GM21423 (cell line): ENCODE measurements around the gene AOC3.
A peak's percentile ranks its signal among the peaks of the same experiment; 100 is the strongest.

ENCODE experiments used
- ATAC-seq: cut with Tn5 transposase; IDR thresholded peaks from one replicate; pipeline ENCODE4 v1.9.1; 2021; ENCODE audit warnings: mild to moderate bottlenecking, moderate library complexity; ENCODE audit not compliant: unreplicated experiment

AOC3 gene, protein sequence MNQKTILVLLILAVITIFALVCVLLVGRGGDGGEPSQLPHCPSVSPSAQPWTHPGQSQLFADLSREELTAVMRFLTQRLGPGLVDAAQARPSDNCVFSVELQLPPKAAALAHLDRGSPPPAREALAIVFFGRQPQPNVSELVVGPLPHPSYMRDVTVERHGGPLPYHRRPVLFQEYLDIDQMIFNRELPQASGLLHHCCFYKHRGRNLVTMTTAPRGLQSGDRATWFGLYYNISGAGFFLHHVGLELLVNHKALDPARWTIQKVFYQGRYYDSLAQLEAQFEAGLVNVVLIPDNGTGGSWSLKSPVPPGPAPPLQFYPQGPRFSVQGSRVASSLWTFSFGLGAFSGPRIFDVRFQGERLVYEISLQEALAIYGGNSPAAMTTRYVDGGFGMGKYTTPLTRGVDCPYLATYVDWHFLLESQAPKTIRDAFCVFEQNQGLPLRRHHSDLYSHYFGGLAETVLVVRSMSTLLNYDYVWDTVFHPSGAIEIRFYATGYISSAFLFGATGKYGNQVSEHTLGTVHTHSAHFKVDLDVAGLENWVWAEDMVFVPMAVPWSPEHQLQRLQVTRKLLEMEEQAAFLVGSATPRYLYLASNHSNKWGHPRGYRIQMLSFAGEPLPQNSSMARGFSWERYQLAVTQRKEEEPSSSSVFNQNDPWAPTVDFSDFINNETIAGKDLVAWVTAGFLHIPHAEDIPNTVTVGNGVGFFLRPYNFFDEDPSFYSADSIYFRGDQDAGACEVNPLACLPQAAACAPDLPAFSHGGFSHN

DNA sequence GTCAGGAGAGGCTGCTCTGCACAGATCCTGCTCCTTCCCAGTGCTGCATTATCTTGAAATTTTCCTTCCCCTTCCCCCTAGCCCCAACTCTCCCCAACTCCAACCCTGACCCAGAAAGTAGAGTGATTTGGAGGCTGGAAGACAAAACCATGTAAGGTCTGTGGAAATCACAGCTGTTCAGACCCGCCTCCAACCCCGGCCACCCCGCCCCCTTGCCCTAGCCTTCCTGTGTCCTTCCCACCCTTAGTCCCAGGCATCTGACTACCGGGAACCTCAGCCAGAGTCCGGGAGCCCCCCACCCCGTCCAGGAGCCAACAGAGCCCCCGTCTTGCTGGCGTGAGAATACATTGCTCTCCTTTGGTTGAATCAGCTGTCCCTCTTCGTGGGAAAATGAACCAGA lies at the start of gene AOC3:
Gene AOC3, plus strand, starts transcription at position 246 of the 400 bp plus-strand sequence. Its CDS starts 145 bp downstream, at position 391.
- no peak for ATAC-seq

DNA sequence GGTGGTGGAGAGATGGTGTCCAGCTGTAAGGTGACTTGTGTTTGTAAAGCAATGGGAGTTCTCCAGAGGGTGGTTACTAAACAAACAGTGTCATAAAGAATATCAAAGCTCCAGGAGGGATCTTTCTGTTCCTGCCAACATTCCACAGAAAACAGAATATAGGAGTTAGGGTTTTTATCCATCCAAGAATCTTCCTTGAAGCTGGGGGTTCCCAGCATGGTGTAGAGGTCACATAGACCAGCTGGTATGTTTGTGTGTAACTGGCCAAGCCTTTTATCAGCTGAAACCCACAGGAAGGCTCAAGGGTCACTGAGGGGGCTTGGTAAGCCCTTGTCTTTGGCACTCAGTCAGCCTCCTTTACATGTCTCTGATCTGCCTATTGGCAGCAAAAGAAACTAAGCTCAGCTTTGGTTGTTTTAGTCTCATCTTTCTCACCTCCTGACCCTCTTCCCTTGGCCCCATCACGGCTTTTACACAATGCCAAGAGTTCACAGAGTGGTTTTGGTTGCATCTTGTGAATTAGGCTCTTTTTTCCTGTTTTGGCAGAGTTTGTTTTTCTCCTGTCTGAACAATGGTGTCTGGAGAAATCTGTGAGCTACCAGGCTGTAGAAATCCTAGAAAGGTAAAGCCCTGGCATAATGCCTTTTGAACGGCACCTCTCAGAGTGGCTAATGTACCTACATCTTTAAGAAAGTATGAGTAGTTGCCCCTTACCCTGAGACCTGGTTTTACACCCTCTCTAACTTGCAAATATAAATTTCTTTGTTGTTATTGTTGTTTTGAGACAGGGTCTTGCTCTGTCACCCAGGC lies 47.7 kb upstream of the AOC3 start:
- no peak for ATAC-seq

DNA sequence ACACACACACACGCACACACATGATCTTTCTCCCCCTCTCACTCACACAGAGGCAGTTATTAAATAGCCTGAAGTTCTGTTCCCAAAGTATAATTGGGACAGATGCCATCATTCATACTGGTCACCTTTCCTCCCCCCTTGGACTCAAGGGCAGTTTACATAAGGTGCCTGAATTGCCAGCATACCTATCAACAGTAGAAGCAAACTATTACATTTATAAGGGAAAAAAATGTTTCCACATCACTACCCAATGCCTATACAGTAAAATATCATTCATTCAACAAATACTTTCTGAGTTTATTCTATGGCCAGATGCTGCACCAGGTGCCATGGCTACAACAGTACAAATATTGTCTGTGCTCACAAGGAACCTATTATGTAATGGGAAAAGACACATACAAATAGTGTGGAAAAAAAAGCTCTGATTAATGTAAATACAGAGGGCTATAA lies 46.1 kb upstream of the AOC3 start:
- ATAC-seq: no peak

DNA sequence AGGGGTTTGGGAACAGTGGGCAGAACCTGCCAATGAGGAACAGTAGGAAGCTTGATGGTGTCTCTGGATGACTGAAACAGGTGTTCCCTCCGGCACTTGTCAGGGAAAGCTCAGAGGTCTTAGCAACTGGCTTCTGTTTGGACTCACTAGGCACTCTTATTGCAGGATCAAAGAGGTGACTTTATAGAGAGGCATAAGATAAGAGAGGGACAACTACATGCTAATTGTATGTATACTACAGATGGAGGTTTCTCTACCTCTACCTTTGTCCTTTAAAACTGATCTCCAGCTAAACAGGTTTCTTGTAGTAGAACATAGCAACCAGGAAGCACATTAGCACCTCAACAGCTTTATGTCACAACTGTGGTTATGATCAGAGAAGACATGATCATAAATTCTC lies 44.8 kb upstream of the AOC3 start:
- no peak for ATAC-seq

DNA sequence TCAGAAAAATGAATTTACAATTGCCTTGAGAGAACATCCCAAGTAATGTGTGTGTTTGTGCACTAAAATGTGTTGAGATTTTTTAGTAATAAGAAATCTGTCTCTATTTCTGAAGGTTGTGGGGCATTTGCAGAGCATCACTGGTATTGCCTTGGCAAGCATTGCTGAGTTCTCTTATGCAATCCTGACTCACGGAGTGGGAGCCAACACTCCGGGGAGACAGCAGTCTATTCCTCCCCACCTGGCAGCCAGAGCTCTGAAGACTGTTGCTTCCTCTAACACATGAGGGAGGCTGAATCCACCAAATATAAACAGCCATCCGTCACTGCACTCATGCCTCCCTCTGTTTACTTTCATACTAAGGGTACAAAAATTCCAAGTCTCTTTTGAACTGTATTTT lies 41.7 kb upstream of the AOC3 start:
- no peak for ATAC-seq

DNA sequence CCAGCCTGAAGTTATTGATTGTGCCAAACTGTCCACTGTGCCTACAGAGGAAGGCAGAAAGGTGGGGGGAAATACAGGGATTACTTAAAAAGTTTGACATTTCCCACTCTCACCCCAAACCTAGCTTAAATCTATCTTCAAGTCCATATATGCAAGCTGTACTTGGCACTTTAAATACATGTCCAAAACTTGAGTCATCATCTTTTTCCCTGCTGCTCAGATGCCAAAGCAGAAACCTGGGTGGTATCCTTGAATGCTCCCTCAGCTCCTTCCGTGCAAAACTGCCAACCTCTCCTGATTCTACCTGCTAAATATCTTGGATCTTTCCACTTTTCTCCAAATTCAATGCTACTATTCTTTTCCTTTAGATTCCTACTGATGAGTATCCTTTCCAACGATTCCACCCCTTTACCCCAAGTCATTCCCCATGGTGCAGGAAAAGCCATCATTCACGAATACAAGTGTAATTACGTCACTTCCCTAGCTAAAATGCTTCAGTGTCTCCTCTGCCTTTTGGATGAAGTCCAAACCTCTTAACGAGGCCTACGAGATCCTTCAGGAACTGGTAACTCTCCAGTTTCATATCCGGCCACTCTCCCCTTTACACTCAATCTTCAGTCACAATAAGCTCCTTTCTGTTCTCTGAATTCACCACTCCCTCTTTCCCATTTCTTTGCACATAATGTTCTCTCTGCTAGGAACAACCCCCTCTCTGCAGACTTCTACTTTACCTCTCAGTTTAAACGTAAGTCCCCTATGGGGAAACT lies 36.2 kb upstream of the AOC3 start:
- no peak for ATAC-seq

DNA sequence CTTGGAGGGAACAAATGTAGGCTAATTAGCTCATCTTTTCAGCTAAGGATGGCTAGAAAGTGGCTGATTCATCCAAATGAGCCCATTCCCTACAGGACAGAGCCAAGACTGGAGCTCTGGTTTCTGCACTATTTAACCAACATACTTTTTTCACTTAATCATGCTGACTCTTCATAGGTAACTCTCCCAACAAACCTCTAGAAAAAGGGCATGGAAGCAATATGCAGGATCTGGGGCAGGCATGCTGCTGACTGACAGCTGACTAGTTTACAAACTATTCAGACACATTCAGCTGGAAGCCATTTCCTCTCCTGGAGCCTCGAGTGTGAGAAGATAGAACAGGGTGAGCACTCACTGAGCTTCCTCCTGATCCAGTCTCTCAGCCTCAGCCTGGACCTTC lies 33.1 kb upstream of the AOC3 start:
- ATAC-seq: no peak

DNA sequence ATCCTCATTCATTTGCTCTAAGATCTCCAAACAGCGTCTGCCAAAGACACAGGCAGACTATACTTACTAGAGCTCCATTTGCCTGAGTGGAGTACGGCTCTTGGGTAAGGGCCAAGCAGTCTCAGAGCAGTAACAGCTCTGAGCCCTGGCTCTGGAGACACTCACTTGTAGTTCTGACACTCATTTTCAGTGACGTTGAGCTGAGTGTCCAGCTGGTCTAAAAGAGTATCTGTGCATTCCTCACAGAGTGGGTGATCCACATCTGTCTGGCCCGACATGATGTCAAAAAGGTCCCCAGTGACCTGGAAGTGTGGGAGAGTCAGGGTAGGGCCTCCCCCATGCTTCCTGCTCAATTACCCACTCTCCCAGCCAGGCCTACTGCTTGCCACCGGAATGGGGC lies 32.6 kb upstream of the AOC3 start:
- ATAC-seq: no peak

DNA sequence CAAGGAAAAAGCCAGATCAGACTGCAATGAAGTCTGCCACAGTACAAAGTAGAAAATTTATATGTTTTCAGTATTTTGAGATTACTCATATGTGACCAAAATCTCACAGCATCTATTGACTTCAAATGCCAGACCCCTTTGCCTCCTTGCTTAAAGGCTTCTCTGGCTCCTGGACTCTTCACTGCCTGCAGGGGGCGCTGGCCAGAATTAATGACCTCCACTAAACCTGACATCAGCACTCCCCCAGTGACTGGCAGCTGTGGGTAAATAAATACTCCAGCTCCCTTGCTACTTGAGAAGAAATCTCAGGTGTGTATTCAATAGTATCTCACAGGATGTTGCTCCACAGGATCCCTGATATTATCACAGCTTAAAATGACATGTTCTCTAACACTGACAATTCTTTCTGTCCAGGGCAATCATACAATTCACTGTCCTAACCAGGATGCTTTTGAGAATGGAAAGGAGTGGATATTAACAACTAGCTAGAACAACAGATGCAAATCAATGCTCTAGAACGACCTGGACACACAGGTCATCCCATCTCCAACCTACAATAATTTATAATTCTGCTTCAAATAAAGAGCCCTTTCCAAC lies 31.0 kb upstream of the AOC3 start:
- no peak for ATAC-seq

DNA sequence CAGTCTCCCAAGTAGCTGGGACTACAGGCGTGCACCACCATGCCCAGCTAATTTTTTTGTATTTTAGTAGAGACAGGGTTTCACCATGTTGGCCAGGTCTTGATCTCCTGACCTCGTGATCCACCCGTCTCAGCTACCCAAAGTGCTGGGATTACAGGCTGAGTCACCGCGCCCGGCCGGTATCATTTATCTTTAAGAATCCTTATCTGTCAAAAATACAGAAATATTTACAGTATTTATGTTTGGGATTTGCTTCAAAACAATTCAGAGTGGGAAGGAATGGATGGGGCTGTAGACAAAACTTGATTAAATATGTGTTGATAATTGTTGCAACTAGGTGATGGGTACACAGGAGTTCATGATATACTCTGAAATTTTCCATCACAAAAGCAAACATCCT lies 29.8 kb upstream of the AOC3 start:
- no peak for ATAC-seq

DNA sequence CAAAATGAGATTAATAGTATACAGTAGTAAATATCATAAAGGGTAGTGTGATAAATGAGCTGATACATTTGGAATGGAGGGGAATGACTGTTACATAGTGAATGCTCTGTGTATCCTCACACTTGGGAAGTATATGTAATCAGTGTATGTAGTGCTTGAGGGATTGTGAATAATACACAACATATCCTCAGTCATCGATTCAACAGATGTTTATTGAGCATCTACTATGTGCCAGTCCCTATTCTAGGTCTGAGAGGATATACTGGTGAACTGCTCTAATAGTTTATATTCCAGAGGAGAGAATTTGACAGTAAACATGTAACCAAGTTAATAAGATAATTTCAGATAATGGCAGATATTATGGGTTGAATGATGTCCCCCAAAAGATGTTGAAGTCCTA lies 23.5 kb upstream of the AOC3 start:
- no peak for ATAC-seq

DNA sequence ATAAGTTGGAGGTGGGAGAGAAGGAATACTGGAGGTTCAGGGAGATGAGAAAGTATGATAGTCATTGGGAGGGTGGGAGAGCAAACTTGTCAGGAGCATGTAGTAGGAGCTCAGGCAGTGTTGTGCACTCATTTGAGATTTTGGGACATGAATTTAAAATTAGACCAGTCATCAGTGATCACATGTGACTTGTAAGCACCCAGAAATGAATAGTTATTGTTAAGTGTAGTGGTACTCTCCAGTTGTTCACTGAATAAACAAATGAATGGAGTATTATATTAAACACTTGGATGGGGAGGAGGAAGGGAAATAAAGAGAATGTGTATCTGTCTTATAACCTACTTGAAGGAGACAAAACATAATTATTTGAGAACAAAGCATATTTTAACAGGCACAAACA lies 20.0 kb upstream of the AOC3 start:
- no peak for ATAC-seq

DNA sequence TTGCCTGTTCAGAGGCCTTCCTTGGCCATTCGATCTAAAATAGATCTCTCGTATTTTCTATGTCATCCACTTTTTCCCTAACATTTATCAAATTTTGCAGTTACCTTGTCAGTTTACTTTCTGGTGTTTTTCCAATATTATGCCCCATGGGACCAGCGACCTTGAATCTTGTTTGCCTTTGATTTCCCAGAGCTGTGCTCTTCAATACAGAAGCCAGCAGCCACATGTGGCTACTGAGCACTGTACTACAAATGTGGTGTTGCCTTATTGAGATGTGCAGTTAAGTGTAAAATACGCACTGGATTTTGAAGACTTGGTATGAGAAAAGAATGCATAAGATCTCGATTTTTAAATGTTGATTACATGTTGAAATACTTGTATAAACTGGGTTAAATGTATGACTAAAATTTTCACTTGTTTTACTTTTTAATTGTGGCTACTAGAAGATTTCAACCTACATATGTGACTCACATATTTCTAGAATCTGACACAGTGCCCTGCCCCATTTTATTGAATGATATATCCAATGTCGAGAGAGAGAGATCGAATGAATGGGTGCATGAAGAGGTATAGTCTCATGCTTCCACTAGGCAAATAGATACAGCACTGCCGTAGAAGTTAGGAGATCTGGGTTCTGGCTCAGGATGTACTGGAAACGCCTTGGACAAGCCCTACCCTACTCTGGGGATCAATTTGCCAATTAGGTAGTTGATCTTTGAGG lies 18.6 kb upstream of the AOC3 start:
- ATAC-seq: peak; percentile 9

DNA sequence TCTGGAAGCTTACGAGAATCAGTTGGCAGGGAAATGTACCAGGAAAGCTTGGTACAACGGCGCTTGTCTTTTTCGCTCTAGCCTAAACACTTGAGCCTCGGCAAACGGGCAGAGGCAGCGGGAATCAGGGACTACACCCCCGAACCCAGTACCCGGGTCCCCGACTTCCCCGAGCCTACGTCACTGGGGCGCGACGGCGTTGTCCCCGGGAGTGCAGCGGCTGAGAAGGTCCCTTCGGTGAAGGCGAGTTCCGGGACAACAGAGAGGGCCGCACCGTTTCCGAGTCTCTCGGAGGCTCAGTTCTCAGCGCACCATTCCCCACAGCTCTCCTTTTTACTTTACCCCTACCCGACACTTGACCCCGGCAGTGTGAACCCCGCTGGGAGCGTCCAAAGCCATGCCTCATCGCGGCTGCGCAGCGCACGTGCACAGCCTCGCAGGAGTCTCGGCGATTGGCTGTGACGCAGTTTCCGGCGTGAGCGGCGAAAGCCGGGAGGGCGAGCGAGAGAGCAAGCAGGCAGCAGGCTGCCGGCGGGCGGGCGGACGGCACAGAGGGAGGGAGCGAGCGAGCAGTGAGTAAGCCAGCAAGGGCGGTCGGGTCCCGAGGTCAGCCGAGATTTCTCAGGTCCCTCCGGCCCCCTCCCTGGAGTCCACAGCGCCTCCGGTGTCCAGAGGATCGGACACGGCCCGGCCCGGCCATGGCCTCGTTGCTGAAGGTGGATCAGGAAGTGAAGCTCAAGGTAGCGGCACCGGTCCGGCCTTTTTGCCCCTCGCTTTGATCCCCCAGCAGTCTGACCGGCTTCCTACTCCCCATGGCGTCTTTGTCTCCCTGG lies 17.8 kb upstream of the AOC3 start, which contains the start of gene PSME3:
Gene PSME3, plus strand, starts transcription at position 464 of the 833 bp plus-strand sequence. Its CDS starts 235 bp downstream, at position 699.
- peak; percentile 88 for ATAC-seq

DNA sequence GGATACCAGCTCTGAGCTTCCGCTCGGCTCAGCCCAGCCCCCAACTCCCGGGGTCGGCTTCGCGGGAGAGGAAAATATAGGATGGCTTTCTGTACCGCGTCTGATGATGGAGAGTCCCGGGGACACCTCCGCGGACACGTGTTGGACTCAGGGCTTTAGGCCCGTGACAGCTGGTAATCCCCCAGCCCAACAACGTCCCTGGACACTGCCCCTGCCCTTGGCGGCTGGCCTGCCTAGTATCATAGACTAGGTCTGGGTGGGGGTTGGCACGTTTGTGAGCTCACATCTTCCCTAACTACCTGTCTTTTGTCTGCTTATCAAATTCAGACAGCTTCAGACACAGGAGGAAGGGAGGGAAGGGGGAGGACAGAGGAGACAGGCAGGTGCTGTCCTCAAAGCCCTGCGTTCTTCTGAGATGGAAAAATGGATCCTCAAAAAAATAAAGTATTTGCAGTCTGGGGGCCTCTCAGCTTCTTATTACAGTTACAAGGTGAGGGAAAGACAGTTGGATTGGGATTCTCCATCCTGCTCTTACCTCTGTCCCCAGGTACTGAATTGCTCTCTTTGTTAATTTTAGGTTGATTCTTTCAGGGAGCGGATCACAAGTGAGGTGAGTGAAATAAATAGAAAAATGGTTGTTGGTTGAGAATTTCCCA lies 17.1 kb upstream of the AOC3 start:
- ATAC-seq: no peak

DNA sequence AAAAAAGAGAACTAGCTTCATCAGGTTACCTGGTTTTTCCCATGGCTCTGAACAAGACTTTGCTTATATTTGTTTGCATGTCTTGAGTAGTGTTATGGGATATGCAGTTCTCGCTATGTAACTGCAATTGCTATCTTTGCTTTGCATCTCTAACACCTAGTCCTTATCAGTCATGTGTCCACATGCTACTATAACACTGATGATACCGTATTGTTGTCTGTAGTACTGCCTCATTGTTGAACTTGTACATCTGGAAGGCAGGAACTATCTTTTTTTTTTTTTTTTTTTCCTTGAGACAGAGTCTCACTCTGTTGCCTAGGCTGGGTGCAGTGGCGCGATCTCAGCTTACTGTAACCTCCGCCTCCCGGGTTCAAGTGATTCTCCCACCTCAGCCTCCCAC lies 15.3 kb upstream of the AOC3 start:
- ATAC-seq: no peak

DNA sequence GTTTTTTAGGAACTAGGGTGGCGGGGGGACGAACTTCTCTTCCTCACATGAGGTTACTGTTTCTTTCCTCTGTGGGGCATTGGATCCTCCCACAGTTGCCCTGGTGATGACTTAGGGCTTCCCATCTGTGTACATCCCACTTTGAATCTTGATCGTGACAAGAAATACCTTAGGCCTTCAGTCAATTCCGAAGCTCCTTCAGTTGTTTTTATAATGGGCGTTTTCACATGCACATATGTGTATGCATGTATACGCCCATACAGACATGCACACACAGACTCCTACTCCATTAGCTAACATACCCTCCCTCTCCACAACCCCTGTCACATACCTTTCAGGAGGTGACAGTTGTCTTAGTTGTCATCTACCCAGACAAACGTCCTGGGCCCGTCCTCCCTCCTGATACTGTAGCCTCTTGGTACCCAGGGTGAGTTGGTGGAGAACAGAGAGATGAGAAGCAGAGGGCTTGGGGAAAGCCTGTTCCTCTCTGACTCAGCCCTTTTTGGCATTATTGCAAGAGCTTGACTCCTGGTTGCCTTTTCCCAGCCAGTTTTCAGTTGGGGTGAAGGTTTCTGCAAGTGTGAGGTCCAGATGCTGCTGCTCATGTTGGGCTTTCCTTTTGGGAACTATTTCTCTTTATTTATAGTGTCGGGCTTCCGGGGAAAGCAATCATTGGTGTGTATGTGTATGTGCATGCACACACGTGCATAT lies 8.9 kb upstream of the AOC3 start:
- ATAC-seq: no peak
